ENCODE measurements around the gene SLC8A1.

DNA sequence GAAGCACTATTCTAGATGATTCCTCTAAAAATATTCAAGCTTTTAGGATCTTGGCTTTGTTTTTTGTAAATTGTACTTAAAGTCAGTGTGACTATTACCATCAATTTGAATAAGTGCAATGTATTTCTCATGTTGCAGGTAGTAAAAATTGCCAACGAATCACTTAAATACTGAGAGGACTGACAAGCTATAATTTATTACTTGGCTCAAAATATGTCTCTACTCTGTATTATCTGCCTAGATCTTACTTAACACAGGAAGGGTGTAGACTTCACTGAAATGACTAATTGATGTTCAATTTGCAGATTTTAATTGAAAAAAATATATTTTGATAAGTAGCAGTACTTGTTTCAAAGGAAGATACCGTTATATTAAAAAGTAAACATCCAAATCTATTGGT is 202.3 kb downstream of the SLC8A1 start:
- TF ChIP-seq, protein P1, sequence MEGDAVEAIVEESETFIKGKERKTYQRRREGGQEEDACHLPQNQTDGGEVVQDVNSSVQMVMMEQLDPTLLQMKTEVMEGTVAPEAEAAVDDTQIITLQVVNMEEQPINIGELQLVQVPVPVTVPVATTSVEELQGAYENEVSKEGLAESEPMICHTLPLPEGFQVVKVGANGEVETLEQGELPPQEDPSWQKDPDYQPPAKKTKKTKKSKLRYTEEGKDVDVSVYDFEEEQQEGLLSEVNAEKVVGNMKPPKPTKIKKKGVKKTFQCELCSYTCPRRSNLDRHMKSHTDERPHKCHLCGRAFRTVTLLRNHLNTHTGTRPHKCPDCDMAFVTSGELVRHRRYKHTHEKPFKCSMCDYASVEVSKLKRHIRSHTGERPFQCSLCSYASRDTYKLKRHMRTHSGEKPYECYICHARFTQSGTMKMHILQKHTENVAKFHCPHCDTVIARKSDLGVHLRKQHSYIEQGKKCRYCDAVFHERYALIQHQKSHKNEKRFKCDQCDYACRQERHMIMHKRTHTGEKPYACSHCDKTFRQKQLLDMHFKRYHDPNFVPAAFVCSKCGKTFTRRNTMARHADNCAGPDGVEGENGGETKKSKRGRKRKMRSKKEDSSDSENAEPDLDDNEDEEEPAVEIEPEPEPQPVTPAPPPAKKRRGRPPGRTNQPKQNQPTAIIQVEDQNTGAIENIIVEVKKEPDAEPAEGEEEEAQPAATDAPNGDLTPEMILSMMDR (IDR thresholded peaks at IDR 0.05) = no peak
- TF ChIP-seq POLR2A (IDR thresholded peaks at IDR 0.05) = no peak

Measured in upper lobe of left lung (tissue), 4 donors.